MCF 10A (cell line): ENCODE results near the gene A4GNT. TPM values are rescaled to one million over a fixed set of nuclear protein-coding genes. Genes with fewer than 3 reads are reported as not detected.

Source experiments
- BruUV-seq: library from RNA; stranded (reverse); fragments of 400-500 nt; replicated peaks from 2 replicates; lab custom pipeline; 2021; lab: Mats Ljungman, UMichigan
- CTCF ChIA-PET: fragments of 300-600 bp; sonication (Branson Sonifier 250); formaldehyde crosslinking; extraction: SDS; loops from one replicate; lab custom pipeline; 2021; ENCODE audit warnings: antibody characterized with exemption, inconsistent platforms; lab: Yijun Ruan, JAX
- POLR2A ChIA-PET: fragments of 300-600, 350-650 bp; sonication (Branson Sonifier 250); formaldehyde crosslinking; extraction: SDS; loops from one replicate; lab custom pipeline; 2020; ENCODE audit warnings: antibody characterized with exemption, inconsistent platforms; lab: Yijun Ruan, JAX
- DNase-seq: peaks from one replicate; pipeline ENCODE4 v3.0.0-alpha.2; 2018; ENCODE audit not compliant: unreplicated experiment
- H3K27ac Mint-ChIP-seq: one replicate; pipeline ENCODE4 v1.8.0; 2022; ENCODE audit warnings: mild to moderate bottlenecking, low read depth, mixed read lengths; ENCODE audit not compliant: unreplicated experiment
- H3K27me3 Mint-ChIP-seq: one replicate; pipeline ENCODE4 v1.8.0; 2022; ENCODE audit warnings: mixed read lengths; ENCODE audit not compliant: insufficient read depth, unreplicated experiment
- H3K36me3 Mint-ChIP-seq: one replicate; pipeline ENCODE4 v1.8.0; 2022; ENCODE audit warnings: mild to moderate bottlenecking, moderate library complexity, mixed read lengths; ENCODE audit not compliant: insufficient read depth, unreplicated experiment
- H3K4me1 Mint-ChIP-seq: one replicate; pipeline ENCODE4 v1.8.0; 2022; ENCODE audit warnings: mixed read lengths; ENCODE audit not compliant: insufficient read depth, unreplicated experiment
- H3K4me3 Mint-ChIP-seq: one replicate; pipeline ENCODE4 v1.8.0; 2022; ENCODE audit warnings: mild to moderate bottlenecking, moderate library complexity, mixed read lengths; ENCODE audit not compliant: unreplicated experiment
- H3K9me3 Mint-ChIP-seq: one replicate; pipeline ENCODE4 v1.8.0; 2022; ENCODE audit warnings: mixed read lengths; ENCODE audit not compliant: unreplicated experiment
- intact Hi-C: fragments of 100-400 bp; cut with micrococcal nuclease; formaldehyde crosslinking; loops from 2 replicates; pipeline ENCODE4 v1.14.1; 2022
- total RNA-seq: library from RNA; stranded (reverse); gene quantifications from 2 replicates; pipeline ENCODE4 v1.2.3, GENCODE V29; 2022
- TF ChIP-seq, protein P1 (sequence below): fragments of 200-600 bp; IDR thresholded peaks from one replicate; pipeline ENCODE4 v1.8.0; 2022; ENCODE audit warnings: antibody characterized with exemption, mild to moderate bottlenecking; ENCODE audit not compliant: unreplicated experiment

The A4GNT gene
- total RNA-seq, 1 experiment from 2014 or later, result not detected

DNA sequence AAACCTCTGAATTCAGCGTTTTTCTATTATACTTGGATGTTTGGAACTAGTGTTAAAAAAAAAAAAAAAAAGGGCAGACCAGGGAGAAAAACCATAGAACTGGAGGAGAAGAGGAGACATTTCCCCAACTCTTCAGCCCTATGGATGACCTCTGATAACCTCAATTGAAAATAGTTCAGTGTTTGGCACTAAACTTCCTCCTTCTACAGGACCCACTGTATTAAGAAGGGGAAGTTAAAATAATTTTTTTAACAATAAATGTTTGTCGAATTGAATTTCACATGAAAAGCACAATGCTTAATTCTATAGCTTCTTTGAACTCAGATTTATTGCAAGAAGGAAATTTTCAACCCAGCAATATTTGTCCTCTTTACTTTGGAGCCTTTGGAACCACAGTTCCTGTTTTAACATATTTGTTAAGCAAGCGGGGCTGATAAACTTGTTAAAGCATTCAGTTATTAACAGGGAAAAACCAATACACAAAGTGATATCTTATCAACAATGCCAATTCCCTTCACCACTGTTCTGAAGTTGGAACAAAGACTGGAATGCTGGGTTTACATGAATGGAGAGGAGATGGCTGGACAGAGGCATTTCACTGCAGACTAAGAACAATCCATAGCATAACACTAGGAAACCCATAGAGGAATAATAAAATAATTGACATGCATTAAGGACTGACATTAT, 3.1 kb upstream of the A4GNT start:
- POLR2A ChIA-PET, result no interaction called here
- H3K4me1 Mint-ChIP-seq, result no peaks in the 10 kb centered on the region

DNA sequence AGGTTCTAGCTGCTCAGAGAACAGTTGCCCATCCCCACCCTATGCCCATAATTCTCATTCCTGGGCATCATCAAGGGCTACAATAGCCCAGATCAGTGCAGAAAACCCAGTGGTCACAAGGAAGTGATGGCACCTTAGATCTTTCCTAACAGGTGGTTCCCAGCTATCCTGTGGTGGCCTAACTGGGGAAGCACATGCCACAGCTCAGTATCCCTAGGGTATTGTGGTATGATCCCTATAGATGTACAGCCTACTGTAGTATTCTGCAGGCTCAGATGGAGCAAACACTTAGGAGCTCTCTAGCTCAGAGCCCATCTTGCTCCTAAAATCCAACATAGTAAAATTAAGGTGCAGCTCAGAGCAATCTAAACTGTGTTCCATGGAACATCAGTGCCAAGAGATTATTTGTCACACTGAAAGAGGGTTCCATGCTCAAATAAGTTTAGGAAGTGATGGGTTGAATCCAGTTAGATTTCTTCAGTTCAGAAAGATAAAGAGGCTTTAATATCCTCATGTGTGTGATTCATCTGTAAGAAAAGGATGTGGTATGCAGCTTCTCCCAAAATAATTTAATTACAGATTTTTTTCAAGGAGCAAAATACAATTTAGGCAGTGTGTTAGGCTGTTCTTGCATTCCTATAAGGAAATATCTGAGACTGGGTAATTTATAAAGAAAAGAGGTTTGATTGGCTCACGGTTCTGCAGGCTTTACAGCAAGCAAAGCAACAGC, 4.4 kb downstream of the A4GNT start:
- no TSS peak for BruUV-seq
- Mint-ChIP-seq H3K27ac (no peak overlapping the region), H3K9me3 (no peaks in the 10 kb centered on the region), H3K27me3 (no peaks in the 10 kb centered on the region), H3K4me3 (no peak overlapping the region), H3K36me3 (peaks cover 7% of the 10 kb centered on the region), H3K4me1 (peaks cover 10% of the 10 kb centered on the region)
- TF ChIP-seq, protein P1, sequence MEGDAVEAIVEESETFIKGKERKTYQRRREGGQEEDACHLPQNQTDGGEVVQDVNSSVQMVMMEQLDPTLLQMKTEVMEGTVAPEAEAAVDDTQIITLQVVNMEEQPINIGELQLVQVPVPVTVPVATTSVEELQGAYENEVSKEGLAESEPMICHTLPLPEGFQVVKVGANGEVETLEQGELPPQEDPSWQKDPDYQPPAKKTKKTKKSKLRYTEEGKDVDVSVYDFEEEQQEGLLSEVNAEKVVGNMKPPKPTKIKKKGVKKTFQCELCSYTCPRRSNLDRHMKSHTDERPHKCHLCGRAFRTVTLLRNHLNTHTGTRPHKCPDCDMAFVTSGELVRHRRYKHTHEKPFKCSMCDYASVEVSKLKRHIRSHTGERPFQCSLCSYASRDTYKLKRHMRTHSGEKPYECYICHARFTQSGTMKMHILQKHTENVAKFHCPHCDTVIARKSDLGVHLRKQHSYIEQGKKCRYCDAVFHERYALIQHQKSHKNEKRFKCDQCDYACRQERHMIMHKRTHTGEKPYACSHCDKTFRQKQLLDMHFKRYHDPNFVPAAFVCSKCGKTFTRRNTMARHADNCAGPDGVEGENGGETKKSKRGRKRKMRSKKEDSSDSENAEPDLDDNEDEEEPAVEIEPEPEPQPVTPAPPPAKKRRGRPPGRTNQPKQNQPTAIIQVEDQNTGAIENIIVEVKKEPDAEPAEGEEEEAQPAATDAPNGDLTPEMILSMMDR, result no peak
- no peak for DNase-seq
- POLR2A ChIA-PET, result interaction anchor here (1.2 kb wide), 1 partner anchor 59 kb away, joined by 6 read pairs; the partner anchor contains the start of gene ARMC8
- CTCF ChIA-PET, result interaction anchor here (1.4 to 2.8 kb wide), 3 partner anchors 9 to 61 kb away, joined by 4 to 18 read pairs (median 4); no protein-coding TSS in a partner anchor
- intact Hi-C loops, result no loop called here

More for the DNA sequence above, 3.1 kb upstream of the A4GNT start:
- no TSS peak for BruUV-seq
- CTCF ChIA-PET, result interaction anchor here (0.8 kb wide), 1 partner anchor 20 kb away, joined by 3 read pairs; the partner anchor contains the start of gene DZIP1L
- H3K27ac Mint-ChIP-seq, result no peak overlapping the region
- no peaks in the 10 kb centered on the region for H3K27me3 Mint-ChIP-seq
- intact Hi-C loops, result no loop called here
- no peak for DNase-seq
- no peaks in the 10 kb centered on the region for H3K9me3 Mint-ChIP-seq
- TF ChIP-seq, protein P1, result no peak
- H3K4me3 Mint-ChIP-seq, result no peak overlapping the region
- no peaks in the 10 kb centered on the region for H3K36me3 Mint-ChIP-seq

DNA sequence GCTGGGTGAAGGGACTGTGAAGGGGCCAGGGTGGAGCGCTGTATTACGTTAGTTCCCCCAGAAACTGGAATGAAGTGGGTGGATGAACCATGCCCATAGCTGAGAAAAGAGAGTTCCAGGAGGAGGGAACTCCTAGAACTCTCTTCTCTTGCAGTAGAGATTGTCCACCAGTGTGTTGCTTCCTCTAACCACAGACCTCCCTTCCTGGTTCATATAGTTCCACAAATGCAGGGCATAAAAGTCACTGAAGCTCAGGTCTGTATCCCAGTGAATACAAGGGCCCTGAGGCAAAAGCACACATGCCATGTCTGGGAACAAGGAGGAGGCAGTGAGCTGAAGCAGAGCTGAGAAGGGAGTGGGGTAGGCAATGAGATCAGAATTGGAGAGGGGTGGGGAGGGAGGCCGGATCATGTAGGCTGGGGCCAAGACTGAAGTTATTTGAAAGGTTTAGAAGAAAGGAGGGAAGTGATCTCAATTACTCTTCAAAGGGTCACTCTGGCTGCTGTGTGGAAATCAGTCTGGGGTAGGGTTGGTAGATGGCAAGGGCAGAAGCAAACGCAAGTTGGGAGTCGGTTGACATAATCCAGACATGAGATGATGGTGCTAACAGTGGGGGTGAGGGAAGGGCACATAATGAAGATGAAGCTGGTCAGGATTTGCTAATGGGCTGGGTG, 6.5 kb downstream of the A4GNT start:
- TF ChIP-seq, protein P1, result no peak
- Mint-ChIP-seq H3K4me3 (no peak overlapping the region), H3K27ac (no peak overlapping the region), H3K4me1 (peaks cover 10% of the 10 kb centered on the region), H3K36me3 (peaks cover 8% of the 10 kb centered on the region), H3K9me3 (no peaks in the 10 kb centered on the region), H3K27me3 (no peaks in the 10 kb centered on the region)
- DNase-seq, result peak; percentile 31
- CTCF ChIA-PET, result interaction anchor here (2.1 to 2.4 kb wide), 2 partner anchors 56 to 59 kb away, joined by 9 to 12 read pairs; no protein-coding TSS in a partner anchor
- BruUV-seq, result no TSS peak
- intact Hi-C loops, result no loop called here
- POLR2A ChIA-PET, result no interaction called here
